Kidney tubule cell (primary cell): ENCODE measurements around the gene ACYP1.

Experiments used
- DNase-seq: peaks from one replicate; pipeline ENCODE4 v3.0.0-alpha.2; 2018; ENCODE audit warnings: low spot score

Gene ACYP1

DNA sequence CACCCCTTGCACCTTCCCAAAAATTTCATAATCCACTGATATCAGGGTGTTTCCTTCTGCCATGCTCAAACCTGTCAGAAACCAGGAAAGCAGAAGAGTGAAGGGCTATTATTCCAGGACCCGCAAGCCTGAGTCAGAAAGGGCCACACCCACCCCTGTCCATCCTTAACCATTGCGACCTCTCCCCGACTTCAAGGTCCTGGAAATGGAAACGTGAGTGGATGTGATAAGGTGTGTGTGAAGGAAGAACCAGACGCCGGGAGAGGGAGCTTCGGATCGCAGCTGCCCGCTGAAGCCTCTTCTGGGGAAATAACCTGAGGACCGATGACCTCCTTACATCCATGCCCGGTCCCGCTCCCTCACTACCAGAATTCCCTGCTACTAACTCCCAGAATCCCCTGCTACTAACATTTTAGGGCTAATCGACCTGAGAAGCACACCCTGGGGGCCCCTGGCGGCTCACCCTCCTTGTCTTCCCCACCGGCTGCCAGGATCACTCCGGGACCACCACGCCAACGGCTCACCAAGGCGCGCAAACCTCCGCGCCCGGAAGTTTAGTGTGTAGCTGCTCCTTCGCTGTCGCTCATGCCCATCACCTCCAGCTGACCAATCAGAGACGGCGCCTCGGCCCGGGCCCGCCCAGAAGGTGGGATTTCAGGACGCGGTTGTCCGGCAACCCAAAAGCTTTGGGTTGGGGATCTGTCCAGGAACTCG is at the start of gene ACYP1:
ACYP1 (minus strand) TSS at position 534 of the 714 bp plus-strand sequence; CDS start at position 63, 471 bp downstream.
- DNase-seq, result peak; percentile 89

DNA sequence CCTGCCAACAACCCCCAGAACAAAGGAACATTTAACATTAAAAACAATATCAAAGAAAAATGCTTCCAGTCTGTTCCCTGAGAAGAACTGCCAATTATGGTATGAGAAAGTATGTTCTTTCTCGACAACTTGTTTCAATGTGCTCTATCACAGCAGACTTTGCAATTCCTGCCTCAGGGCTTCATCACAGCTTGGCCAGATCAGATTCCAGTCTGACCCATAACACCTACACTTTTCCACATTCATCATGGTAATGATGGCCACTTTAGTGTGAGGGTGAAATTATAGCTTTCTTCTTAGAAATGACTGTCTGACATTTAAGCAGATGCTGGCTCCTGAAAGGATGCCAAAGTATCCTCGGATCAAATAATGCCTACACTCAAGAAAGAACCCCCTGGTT is 46.1 kb upstream of the ACYP1 start:
- DNase-seq, result no peak

DNA sequence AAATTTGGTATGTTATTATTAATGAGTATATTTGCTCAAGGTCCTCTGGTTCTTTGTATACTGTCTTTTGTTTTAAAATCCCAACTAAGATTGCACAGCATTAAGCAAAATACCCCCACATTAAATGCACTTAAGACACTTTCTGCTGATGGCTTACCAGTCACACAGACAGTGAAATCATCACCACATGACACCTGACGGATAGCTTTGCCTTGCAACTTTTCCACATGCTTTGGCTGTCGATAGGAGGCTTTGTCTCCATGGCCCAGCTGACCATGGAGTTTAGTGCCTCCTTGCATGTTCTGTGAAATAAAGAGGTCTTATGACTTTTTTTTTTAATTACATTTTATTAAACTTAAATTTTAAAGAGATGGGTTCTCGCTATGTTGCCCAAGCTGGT is 43.4 kb upstream of the ACYP1 start:
- no peak for DNase-seq

DNA sequence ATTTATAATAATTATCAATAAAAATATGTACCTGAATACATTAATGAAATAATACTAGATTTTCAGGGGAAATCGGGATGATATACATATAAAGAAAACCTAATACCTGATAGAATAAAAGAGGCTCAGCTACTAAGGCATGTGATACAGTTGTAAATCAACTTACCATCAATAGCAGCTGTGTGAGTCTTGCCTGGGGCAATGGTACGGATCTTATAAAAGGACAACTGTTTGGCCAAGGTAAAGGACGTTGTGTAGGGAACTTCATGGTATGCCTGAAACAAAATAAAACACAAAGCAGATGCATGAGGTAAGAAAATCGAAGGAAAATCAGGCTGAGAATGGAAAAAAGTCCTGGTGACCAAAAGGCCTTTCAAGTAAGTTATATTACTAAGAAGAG is 37.7 kb upstream of the ACYP1 start:
- DNase-seq, result no peak

DNA sequence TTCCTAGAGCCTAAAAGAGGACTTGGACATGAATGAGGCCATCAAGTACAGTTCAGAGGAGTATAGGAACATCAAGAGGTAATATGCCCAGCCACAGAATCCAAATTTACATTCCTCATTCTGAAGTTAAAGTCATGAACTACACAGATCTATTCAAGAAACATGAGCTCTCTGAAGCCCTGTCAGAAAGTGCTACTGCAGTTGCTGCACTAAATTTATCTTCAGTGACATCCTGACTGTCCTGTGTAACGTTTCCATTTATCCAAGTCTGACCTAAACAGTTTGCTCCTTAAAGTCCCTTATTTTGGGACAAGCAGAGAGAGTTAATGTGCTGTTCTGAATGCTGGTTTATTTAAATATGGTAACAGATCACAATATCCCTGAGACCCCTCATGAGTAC is 34.9 kb upstream of the ACYP1 start:
- DNase-seq, result no peak

DNA sequence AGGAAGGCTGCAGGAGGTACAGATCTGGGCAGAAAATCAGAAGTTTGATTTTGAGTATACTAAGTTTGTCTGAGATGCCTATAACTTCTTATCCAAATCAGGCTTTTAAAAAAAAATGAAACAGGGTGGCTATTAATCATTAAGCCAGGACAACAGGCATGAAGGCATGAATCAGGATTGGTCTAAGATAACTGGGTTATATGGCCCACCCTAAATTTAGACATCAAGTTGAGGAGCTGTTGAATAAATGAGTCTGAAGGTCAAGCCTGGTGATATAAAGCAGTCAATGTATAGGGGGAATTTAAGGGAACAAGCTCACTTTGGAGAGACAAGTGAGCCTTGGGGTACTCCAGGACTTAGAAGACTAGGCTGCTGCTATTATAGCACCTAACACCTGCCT is 34.4 kb upstream of the ACYP1 start:
- no peak for DNase-seq

DNA sequence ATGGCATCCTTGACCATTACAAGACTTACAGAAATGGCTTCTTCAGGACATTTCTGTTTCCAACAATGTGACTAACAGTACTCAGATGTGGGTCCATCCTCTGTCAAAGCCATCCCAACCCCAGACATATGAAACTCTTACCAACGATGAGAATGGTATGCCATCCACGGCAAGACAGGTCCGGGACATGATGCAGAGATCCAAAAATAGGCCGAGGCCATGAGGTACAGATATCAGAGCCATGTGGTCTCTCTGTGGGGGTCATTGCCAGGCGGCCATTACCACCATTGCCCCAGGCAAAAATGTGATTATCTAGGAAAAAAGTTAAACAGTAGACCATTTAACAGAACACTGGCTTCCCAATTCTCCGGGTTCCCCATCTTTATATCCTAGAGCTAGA is 33.1 kb upstream of the ACYP1 start:
- no peak for DNase-seq

DNA sequence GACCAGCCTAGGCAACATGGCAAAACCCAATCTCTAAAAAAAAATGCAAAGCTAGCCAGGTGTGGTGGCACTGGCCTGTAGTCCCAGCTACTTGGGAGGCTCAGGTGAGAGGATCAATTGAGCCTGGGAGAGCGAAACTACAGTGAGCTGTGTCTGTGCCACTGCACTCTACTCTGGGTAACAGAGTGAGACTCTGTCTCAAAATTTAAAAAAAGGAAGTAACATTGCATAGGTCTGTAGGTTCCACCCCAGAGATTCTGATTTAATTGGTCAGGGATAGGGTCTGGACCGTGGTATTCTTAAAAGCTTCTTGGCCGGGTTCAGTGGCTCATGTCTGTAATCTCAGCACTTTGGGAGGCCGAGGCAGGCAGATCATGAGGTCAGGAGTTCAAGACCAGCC is 31.9 kb upstream of the ACYP1 start:
- DNase-seq, result no peak

DNA sequence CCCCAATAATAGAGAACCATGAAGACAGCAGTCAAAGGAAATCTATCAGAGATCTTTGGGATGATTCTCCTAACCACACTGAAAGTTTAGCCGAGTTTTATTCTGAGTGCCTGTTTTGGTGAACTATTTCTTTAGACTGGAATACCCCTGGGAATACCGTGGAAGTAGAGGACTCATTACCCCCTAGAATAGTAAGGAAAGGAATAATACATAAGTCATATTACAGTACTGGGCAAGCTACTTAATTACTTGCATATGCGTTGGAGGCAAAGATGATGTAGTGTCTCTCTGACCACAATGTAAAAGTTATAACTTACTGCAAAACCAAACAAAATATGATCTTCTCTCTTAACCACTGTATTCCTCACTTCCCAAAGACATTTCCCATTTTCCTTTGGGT is 31.1 kb upstream of the ACYP1 start:
- no peak for DNase-seq

DNA sequence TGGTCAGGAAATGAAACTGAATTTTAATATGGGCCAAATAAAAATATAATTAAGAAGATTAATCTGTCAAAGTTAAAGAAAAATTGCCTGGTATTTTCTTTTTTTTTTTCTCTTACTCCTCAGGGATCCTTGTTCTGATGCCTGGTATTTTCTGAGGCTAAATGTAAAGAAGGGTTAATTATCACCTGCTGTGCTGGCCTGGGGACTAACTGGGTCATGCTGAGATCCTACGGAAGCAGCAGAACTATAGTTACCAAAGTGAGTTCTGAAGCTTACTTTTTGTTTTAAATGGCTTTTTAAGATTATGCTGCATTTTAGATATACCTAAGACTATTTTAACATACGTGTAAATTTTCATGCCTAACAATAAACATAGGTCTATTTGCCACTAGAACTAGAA is 28.9 kb upstream of the ACYP1 start:
- no peak for DNase-seq

DNA sequence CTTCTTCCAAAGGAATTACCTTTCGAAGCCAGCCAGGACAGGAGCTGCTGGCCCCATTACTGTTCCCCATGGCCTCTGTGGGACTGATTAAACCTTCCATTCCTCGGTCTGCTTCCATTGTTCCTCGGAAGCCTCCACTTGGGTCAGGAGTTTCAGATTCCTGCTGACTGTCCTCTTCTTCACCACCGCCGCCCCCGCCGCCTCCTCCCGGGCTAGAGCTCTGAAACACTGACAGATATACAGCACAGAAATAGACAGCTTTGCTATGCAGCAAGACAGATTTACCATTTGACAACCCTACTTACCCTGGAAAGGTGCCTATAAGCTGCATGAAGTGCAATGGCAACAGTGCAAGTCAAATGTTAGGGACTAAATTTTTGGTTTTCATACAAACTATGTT is 27.4 kb upstream of the ACYP1 start:
- no peak for DNase-seq

DNA sequence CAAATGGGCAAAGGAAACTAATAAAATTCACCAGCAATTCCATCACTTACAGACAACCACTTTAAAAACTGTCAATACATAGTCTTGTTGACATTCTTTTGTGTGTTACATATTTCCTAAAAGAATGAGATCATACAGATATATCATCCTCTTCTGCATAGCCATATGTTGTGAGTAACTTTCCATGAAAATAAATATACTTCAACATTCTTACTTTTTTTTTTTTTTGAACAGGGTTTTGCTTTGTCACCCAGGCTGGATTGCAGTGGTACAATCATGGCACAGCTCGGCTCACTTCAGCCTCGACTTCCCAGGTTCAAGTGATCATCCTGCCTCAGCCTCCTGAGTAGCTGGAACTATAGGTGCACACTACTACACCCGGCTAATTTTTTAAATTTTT is 26.5 kb upstream of the ACYP1 start:
- no peak for DNase-seq

DNA sequence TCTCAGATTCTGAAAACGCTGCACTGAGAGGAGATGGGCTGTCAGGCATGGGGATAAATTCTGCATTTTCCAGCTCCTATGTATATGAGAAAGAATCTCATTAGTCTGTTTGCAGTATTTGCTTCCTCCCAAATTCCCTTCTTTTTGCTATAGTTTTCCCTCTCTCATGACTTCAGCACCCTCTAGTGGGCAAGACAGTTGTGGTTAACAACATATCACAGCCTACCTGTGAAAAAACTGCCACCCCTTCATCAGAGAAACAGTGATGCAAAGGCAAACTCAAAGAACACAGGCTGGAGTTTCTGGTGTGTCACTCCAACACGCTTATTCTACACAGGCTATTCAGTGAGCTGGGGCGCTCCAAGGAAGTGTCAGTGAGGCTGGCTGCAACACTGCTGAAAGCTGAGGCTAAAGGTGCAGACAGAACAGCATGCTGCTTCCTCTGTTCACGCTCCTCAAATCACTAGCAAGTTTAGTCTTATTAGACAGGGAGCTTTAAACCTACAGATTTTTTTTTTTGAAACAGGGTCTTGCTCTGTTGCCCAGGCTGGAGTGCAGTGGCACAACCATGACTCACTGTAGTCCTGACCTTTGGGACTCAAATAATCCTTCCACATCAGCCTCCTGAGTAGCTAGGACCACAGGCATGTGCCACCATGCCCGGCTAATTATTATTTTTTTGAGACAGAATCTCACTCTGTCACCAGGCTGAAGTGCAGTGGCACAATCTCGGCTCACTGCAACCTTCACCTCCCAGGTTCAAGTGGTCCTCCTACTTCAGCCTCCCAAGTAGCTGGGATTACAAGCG is 24.9 kb upstream of the ACYP1 start:
- DNase-seq, result peak; percentile 61

DNA sequence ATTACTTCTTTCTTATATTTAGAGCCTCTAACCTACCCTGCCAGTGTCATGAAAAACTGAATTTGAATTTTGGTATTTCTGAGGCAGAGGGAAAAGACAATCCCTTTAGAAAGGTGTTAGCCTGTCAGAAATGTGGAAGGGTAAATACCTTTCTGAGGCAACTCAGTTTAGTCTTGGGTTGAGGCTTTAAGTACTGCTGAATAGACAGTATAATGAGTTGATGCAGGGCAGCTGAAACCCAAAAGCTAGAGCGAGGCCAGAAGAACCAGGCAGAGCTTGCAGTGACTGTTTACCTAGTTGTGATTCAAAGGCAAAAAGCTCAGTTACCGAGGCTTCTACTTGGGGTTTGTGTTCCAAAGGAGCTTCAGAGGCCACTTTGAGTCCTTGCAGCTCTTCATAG is 24.3 kb upstream of the ACYP1 start:
- no peak for DNase-seq

DNA sequence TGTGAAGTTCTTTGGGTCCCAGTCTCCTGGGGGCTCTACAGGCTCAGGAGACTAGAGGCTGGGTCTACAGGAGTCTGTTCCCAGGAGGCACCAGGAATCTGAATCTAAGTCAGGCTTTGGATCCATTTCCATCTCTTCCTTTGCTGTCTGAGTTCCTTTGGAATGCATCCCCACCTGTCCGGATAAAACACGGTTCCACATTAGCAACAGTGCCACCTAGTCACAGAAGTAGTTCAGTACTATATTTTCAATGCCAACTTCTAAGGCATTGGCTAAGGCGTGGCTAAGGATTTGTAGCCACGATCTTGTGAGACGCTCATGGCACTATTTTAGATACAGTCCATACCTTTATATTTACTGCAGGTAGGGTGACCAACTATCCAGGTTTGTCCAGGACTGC is 20.7 kb upstream of the ACYP1 start:
- DNase-seq, result peak; percentile 40

DNA sequence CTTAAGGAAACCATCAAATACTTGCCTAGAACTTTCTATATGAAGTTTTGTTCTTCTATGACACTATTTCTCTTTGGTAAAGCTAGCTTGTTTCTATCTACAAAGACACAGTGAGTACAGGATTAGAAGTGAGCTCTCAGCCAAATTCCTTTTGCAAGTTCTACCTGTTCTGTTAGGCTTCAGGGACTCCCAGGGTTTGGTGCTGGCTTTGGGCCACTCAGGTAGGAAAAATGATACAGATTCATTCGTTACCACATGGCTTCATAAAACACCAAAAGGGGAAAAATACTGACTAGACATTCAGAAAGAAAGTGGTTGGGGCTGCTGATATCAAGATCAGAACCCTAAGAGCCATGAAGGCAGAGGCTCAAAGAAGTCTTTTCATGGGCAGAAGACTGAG is 19.4 kb upstream of the ACYP1 start:
- DNase-seq, result no peak

DNA sequence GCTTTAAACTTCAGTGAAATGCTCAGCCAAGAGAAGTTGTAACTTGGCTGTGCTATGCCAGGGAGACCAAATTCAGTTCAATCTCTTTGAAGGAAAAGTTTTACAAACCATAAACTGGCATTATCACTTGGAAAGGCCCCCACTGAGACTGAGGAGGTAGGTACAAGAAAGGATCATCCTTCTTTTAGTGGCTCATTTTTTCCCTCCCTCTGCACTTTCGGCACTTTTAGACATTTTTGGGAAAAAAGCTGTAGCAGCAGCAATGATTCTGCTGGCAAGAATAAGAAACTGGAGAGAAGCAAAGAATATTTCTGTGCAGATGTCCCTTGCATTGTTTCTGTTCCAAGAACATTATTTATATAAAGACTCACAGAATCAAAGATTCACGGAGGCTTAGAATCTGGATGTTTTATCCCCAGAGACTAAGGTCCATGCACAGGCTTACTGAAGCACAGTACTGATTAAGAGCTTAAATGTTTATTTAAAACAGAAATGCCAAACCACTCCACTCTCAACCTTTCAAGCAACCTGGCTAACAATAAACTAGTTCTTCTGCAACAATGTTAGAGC is 17.9 kb upstream of the ACYP1 start:
- DNase-seq, result no peak

DNA sequence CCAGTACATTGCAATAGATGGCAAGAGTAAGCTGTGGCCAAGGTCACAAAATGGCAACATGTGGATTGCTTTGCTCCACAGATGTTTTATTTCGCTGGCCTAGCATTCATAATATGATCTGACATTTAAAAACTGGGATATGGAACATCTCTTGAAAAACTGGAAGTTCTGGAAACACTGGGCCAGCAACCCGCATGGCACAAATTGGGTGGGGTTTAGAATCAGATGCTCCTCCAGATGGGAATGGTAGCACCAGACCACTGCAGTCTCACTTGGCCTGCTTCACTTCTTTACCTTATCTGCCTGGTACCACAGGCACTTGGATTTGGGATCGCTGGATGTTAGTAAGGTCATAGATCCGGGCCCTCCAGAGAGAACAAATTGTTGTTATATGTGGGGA is 15.7 kb upstream of the ACYP1 start:
- DNase-seq, result no peak

DNA sequence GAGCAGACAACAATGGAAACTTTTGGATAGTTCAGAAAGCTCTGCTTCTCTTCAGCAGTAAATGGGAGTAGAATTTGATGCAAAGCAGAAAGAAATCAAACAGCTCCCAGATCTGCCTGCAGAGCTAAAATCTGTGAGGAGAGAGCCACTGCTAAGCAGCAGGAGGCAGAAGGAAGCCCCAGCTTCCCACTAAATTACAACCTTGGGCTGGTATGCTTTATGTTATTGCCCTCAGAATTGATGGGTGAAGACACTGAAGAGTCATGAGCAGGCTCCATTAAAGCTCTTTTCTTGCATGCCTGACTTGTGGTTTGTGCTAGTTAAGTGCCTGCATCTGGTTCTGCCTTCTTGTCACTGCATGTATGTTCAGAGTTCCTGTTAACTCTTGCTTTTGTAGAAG is 14.0 kb upstream of the ACYP1 start:
- DNase-seq, result no peak

DNA sequence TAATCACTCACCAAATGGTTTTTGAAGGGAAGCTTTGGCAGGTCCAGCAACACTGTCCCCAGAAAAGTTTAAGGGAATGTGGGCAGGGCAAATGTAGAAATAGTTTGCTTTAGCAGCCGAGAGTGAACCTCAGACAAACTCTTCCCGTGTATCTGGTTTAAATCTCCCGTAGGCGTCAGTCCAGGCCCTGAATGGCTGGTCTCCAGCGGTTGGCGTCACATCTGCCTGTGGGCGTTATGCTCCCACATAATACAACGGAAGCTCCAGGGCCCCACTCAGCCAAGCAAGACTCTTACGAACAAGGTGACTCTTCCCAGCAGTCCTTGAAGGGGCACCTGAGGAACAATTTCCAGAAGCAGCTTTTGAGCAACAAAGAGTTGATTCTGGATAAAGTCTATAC is 6.6 kb upstream of the ACYP1 start:
- no peak for DNase-seq

DNA sequence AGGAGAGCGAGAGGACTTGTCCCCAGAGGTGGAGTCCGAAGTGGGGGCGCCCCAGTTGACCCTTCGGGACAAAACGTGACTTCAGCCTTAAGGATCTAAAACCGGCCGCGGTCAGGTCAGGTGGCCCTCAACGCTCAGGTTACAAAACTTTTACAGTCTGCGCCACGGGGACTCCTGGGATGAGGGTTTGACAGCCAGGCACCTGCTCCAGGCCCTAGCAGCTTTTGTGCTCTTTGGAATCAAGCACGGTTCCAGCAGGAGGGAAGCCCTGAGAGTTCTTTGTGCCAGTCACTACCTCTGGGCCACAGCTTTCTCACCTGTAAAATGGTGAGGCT is 6.0 kb upstream of the ACYP1 start:
- no peak for DNase-seq

DNA sequence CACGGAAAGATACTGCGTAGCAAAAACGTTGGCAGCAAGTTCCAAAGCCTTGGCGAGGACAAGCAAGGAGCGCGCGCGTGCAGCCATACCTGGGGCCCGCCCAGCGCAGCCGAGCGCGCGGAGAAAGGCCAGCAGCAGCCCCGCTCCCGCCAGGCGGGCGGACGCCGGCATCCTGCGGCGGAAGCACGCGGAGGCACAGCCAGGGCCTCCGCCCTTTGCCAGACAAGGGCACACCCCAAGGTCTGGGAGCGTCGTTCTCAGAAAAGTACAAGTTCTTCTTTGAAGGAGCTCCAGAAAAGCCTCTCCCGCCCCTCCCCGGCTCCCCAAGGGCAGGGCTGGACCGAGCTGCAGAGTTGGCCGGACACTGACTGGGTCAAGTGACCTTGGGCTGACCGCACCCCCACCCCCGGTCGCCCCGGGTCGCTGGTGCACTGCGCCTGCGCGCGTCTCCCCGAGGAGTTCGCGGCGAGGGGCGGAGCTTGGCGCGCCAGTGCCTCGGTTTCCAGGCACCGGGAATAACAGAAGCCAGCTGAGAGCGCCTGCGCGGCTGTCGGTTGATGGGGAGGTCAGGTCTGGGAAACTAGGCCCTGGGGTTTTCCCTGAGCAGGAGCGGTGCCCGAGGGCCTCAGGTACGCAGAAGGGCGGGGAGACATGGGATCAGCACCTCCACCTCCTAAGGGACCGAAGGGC is 5.4 kb upstream of the ACYP1 start, which contains the start of gene ZC2HC1C:
ZC2HC1C (plus strand) TSS at position 521 of the 690 bp plus-strand sequence. CDS start 933 bp downstream, outside the sequence.
- DNase-seq, result peak; percentile 96
